OCI-LY1 (cell line): ENCODE results near the gene PIKFYVE.
"Not testable (repeated sequence)": the region's sequence is repeated elsewhere in the genome, so short reads cannot be mapped to it uniquely, and the experiment has no call there.

Experiments used
- H2AFZ ChIP-seq: fragments of 200-600 bp; sonication (generic), shearing (Covaris generic); 2 replicates; pipeline ENCODE4 v1.6.0; 2014; ENCODE audit warnings: antibody characterized with exemption, mild to moderate bottlenecking, low read length
- H3F3A ChIP-seq: fragments of 200-600 bp; sonication (generic), shearing (Covaris generic); 2 replicates; pipeline ENCODE4 v1.6.0; 2014; ENCODE audit warnings: mild to moderate bottlenecking, antibody characterized with exemption, low read length, moderate library complexity; ENCODE audit not compliant: insufficient read depth
- H3K27ac ChIP-seq: fragments of 200-600 bp; sonication (generic); 2 replicates; pipeline ENCODE4 v1.5.1; 2014; ENCODE audit warnings: low read length, mixed run types, mild to moderate bottlenecking, low read depth; ENCODE audit not compliant: poor library complexity, severe bottlenecking
- H3K27me3 ChIP-seq: fragments of 200-600 bp; sonication (generic); 2 replicates; pipeline ENCODE4 v1.6.0; 2014; ENCODE audit warnings: antibody characterized with exemption, mild to moderate bottlenecking, low read length, moderate library complexity; ENCODE audit not compliant: insufficient read depth
- H3K36me3 ChIP-seq: fragments of 200-600 bp; sonication (generic); 2 replicates; pipeline ENCODE4 v1.6.1; 2014; ENCODE audit warnings: mild to moderate bottlenecking, antibody characterized with exemption, low read length, moderate library complexity, mixed read lengths; ENCODE audit not compliant: insufficient read depth
- H3K4me1 ChIP-seq: fragments of 200-600 bp; sonication (generic); 2 replicates; pipeline ENCODE4 v1.5.1; 2014; ENCODE audit warnings: mild to moderate bottlenecking, low read length, moderate library complexity; ENCODE audit not compliant: insufficient read depth, severe bottlenecking
- H3K4me2 ChIP-seq: fragments of 200-600 bp; sonication (generic), shearing (Covaris generic); 2 replicates; pipeline ENCODE4 v1.6.1; 2014; ENCODE audit warnings: low read length
- H3K4me3 ChIP-seq: fragments of 200-600 bp; sonication (generic); 2 replicates; pipeline ENCODE4 v1.5.1; 2014; ENCODE audit warnings: low read length, low read depth, mild to moderate bottlenecking, mixed read lengths; ENCODE audit not compliant: poor library complexity, severe bottlenecking
- H3K79me2 ChIP-seq: fragments of 200-600 bp; shearing (Covaris generic); 2 replicates; pipeline ENCODE4 v1.6.1; 2016; ENCODE audit warnings: mixed run types, low read length, mixed read lengths; ENCODE audit not compliant: insufficient read depth
- H3K9ac ChIP-seq: fragments of 200-600 bp; sonication (generic), shearing (Covaris generic); 2 replicates; pipeline ENCODE4 v1.6.1; 2014; ENCODE audit warnings: mild to moderate bottlenecking, low read length, mixed read lengths
- H3K9me2 ChIP-seq: fragments of 200-600 bp; sonication (generic), shearing (Covaris generic); 2 replicates; pipeline ENCODE4 v1.6.1; 2014; ENCODE audit warnings: low read depth, mild to moderate bottlenecking, low read length, mixed read lengths
- H3K9me3 ChIP-seq: fragments of 200-600 bp; shearing (Covaris generic); 2 replicates; pipeline ENCODE4 v1.6.1; 2014; ENCODE audit warnings: low read length, mixed read lengths
- H4K20me1 ChIP-seq: fragments of 200-600 bp; sonication (generic), shearing (Covaris generic); 2 replicates; pipeline ENCODE4 v1.6.0; 2016; ENCODE audit warnings: mild to moderate bottlenecking, low read length; ENCODE audit not compliant: insufficient read depth
- EZH2 ChIP-seq: fragments of 200-600 bp; sonication (generic), shearing (Covaris generic); IDR thresholded peaks from 2 replicates; pipeline ENCODE4 v1.8.0; 2017; ENCODE audit warnings: borderline replicate concordance, mixed run types, mild to moderate bottlenecking, antibody characterized with exemption, low read length, moderate library complexity, mixed read lengths
- TF ChIP-seq, protein P1 (sequence below): fragments of 200-600 bp; sonication (generic), shearing (Covaris generic); IDR thresholded peaks from 2 replicates; pipeline ENCODE4 v1.5.1; 2017; ENCODE audit warnings: mild to moderate bottlenecking, antibody characterized with exemption, low read length, moderate library complexity, mixed read lengths

Gene PIKFYVE, protein sequence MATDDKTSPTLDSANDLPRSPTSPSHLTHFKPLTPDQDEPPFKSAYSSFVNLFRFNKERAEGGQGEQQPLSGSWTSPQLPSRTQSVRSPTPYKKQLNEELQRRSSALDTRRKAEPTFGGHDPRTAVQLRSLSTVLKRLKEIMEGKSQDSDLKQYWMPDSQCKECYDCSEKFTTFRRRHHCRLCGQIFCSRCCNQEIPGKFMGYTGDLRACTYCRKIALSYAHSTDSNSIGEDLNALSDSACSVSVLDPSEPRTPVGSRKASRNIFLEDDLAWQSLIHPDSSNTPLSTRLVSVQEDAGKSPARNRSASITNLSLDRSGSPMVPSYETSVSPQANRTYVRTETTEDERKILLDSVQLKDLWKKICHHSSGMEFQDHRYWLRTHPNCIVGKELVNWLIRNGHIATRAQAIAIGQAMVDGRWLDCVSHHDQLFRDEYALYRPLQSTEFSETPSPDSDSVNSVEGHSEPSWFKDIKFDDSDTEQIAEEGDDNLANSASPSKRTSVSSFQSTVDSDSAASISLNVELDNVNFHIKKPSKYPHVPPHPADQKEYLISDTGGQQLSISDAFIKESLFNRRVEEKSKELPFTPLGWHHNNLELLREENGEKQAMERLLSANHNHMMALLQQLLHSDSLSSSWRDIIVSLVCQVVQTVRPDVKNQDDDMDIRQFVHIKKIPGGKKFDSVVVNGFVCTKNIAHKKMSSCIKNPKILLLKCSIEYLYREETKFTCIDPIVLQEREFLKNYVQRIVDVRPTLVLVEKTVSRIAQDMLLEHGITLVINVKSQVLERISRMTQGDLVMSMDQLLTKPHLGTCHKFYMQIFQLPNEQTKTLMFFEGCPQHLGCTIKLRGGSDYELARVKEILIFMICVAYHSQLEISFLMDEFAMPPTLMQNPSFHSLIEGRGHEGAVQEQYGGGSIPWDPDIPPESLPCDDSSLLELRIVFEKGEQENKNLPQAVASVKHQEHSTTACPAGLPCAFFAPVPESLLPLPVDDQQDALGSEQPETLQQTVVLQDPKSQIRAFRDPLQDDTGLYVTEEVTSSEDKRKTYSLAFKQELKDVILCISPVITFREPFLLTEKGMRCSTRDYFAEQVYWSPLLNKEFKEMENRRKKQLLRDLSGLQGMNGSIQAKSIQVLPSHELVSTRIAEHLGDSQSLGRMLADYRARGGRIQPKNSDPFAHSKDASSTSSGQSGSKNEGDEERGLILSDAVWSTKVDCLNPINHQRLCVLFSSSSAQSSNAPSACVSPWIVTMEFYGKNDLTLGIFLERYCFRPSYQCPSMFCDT (N-terminal part only)

DNA sequence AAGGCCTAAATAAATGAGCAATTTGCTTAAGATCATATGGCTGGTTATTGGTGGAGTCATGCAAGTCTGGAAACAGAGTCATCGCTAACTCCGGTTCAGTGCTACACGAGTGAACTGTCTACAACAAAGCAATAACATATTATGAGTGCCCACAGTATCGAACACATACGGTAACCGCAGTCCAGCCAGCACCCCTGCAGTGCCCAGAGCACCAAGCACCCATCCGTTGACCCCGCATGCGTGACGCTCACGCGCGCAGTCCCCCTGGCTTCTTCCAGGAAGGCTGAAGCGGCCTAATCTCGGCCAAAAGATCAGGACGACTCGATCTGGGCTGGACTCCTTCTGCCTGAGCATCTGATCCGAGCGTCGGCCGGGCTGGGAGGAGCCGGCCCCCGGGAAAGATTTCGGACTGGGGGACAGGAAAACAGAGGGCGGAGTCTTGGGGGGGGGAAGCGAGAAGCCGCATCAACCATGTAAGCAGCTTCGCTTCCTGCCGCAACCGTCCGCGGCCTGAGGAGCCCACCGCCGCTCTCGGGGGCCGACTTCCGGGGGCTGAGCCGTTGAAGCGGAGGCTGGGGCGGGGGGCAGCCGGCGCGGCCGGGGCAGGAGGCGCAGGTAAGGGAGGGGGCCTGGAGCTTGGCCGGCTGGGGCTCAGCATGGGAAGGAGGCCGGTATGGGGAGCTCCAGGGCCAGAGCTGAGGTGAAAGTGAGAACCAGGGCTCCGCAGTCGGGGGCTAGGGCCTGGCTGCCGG is at the start of gene PIKFYVE:
Gene PIKFYVE (plus strand): TSS at position 455 of the 752 bp plus-strand sequence. CDS start 5,265 bp downstream, outside the sequence.
- peak within 1 kb of the TSS; percentile 94 for H3K9ac ChIP-seq
- H2AFZ ChIP-seq, result peak within 1 kb of the TSS; percentile 42; the same call in 1 of the 2 replicates
- H3K4me1 ChIP-seq, result peaks cover 35% of the 10 kb centered on the region
- H3K9me3 ChIP-seq, result no peaks in the 10 kb centered on the region; the same call in 1 of the 2 replicates
- no peaks in the 10 kb centered on the region for H3F3A ChIP-seq
- H3K79me2 ChIP-seq, result peaks cover 34% of the 10 kb centered on the region
- peak within 1 kb of the TSS; percentile 94 for H3K27ac ChIP-seq
- no peaks in the 10 kb centered on the region for H4K20me1 ChIP-seq
- peak within 1 kb of the TSS; percentile 93 for H3K4me3 ChIP-seq
- TF ChIP-seq, protein P1, sequence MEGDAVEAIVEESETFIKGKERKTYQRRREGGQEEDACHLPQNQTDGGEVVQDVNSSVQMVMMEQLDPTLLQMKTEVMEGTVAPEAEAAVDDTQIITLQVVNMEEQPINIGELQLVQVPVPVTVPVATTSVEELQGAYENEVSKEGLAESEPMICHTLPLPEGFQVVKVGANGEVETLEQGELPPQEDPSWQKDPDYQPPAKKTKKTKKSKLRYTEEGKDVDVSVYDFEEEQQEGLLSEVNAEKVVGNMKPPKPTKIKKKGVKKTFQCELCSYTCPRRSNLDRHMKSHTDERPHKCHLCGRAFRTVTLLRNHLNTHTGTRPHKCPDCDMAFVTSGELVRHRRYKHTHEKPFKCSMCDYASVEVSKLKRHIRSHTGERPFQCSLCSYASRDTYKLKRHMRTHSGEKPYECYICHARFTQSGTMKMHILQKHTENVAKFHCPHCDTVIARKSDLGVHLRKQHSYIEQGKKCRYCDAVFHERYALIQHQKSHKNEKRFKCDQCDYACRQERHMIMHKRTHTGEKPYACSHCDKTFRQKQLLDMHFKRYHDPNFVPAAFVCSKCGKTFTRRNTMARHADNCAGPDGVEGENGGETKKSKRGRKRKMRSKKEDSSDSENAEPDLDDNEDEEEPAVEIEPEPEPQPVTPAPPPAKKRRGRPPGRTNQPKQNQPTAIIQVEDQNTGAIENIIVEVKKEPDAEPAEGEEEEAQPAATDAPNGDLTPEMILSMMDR, result no peak
- no peak for TF ChIP-seq EZH2
- H3K4me2 ChIP-seq, result peak within 1 kb of the TSS; percentile 98
- H3K36me3 ChIP-seq, result no peaks in the 10 kb centered on the region
- no peaks in the 10 kb centered on the region for H3K9me2 ChIP-seq
- no peaks in the 10 kb centered on the region for H3K27me3 ChIP-seq

DNA sequence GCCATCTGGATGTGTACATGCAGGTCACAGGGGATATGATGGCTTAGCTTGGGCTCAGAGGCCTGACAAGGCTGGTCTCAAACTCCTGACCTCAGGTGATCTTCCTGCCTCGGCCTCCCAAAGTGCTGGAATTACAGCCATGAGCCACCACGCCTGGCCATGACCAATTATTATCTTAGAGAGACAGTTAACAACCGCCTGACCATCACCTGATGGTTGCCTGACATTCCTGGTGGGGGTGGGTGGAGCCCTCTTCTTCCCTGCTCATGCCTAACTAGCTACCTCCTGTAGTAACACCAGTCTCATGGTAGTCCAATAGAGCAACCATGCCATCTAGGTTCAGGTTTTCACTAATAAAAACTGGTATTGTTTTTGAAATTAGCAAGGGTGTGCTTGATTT is 44.2 kb upstream of the PIKFYVE start:
- not testable (repeated sequence) for H3K27me3 ChIP-seq, H3K4me1 ChIP-seq, H3K9me2 ChIP-seq, H4K20me1 ChIP-seq, H2AFZ ChIP-seq, H3K4me2 ChIP-seq, H3K27ac ChIP-seq, H3K79me2 ChIP-seq, H3K9ac ChIP-seq, H3K9me3 ChIP-seq, H3K4me3 ChIP-seq, H3F3A ChIP-seq, H3K36me3 ChIP-seq

DNA sequence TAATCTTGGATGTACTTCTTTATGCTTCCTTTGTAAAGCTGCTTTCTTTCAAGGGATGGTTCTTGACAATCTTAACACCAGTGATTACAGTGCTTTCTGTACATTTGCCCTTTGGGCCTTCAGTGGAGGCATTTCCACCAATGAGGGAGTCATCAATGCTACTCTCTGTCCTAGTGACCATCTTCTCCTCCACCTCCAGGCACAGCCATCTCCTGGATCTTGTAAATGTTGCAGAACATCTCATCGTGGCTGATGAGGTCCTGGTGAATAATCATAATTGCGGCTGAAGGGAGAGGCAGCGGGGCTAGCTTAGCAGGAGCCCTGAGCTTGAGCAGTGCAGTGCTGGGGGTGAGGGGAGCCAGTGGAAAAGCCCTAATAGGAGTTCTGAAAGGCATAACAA is 43.7 kb upstream of the PIKFYVE start:
- Histone ChIP-seq H3K79me2 (no peaks in the 10 kb centered on the region), H3K36me3 (no peaks in the 10 kb centered on the region)

More for the DNA sequence above, 43.7 kb upstream of the PIKFYVE start:
- H4K20me1 ChIP-seq, result no peaks in the 10 kb centered on the region
- TF ChIP-seq, protein P1, result no peak
- no peak for TF ChIP-seq EZH2
- no peaks in the 10 kb centered on the region for H3K9me2 ChIP-seq
- no peak overlapping the region for H3K4me2 ChIP-seq
- H3K4me3 ChIP-seq, result no peak overlapping the region
- no peak overlapping the region for H3K9ac ChIP-seq
- no peaks in the 10 kb centered on the region for H3K27me3 ChIP-seq
- H3K4me1 ChIP-seq, result no peaks in the 10 kb centered on the region
- H3K27ac ChIP-seq, result no peak overlapping the region
- H3F3A ChIP-seq, result no peaks in the 10 kb centered on the region
- no peak overlapping the region for H2AFZ ChIP-seq
- H3K9me3 ChIP-seq, result no peaks in the 10 kb centered on the region
